Endothelial cell of umbilical vein (primary cell): Measurements from ENCODE around the gene LIMCH1. TPM values are rescaled to one million over a fixed set of nuclear protein-coding genes. Genes with fewer than 3 reads are reported as not detected.

Experiments used
- BruUV-seq: library from RNA; stranded (reverse); fragments of 400-500 nt; replicated peaks from 2 replicates; lab custom pipeline; 2021; lab: Mats Ljungman, UMichigan
- CTCF ChIA-PET: fragments of 300-600, 350-600 bp; sonication (Branson Sonifier 250); formaldehyde crosslinking; loops from one replicate; lab custom pipeline; 2021; ENCODE audit warnings: antibody characterized with exemption, inconsistent platforms; lab: Charles Lee
- POLR2A ChIA-PET: fragments of 300-600, 350-600 bp; sonication (Branson Sonifier 250); formaldehyde crosslinking; loops from one replicate; lab custom pipeline; 2021; ENCODE audit warnings: antibody characterized with exemption, inconsistent platforms; lab: Charles Lee
- DNase-seq: peaks from one replicate; pipeline ENCODE4 v3.0.0-alpha.2; 2011; ENCODE audit warnings: low read depth, low spot score
- FAIRE-seq: peaks from 2 replicates; lab custom pipeline; 2011; peaks lifted over from hg19 to GRCh38; lab: Jason Lieb, UNC
- H2AFZ ChIP-seq: 2 replicates; pipeline ENCODE4 v1.6.0; 2012; ENCODE audit warnings: low read depth, low read length, control low read depth, inconsistent platforms
- H3K27ac ChIP-seq: 2 replicates; pipeline ENCODE4 v1.5.1; 2011; ENCODE audit warnings: low read depth, mild to moderate bottlenecking, control low read depth, low read length, moderate library complexity; ENCODE audit not compliant: insufficient read depth
- H3K27me3 ChIP-seq, 2 experiments: 2 replicates each; pipeline versions ENCODE4 v1.6.0 to v1.6.1; 2011; ENCODE audit warnings: low read length in 2 of 2, mixed read lengths in 1 of 2; ENCODE audit not compliant: control insufficient read depth in 2 of 2, insufficient read depth in 2 of 2
- H3K36me3 ChIP-seq, 2 experiments: 2 replicates in 1 of 2; 3 replicates in 1 of 2; pipeline ENCODE4 v1.5.1; 2011; ENCODE audit warnings: low read length in 2 of 2, mild to moderate bottlenecking in 1 of 2, moderate library complexity in 1 of 2; ENCODE audit not compliant: control insufficient read depth in 2 of 2, insufficient read depth in 2 of 2; ENCODE audit errors: extremely low read depth in 1 of 2
- H3K4me1 ChIP-seq: 3 replicates; pipeline ENCODE4 v1.5.1; 2011; ENCODE audit warnings: mild to moderate bottlenecking, low read length; ENCODE audit not compliant: control insufficient read depth, insufficient read depth; ENCODE audit errors: extremely low read depth
- H3K4me2 ChIP-seq: 2 replicates; pipeline ENCODE4 v1.6.1; 2011; ENCODE audit warnings: low read length, control low read depth, mixed read lengths; ENCODE audit not compliant: insufficient read depth
- H3K4me3 ChIP-seq, 3 experiments: fragments of 200-600 bp in 1 of 3; sonication (generic), shearing (Covaris generic) in 1 of 3; replicated peaks in 1 of 3; 2 replicates each; pipeline ENCODE4 v1.5.1; 2011 to 2016; ENCODE audit warnings: control low read depth in 3 of 3, low read length in 3 of 3, mild to moderate bottlenecking in 2 of 3, inconsistent platforms in 1 of 3, low read depth in 1 of 3, moderate library complexity in 1 of 3; ENCODE audit not compliant: insufficient read depth in 1 of 3
- H3K79me2 ChIP-seq: 2 replicates; pipeline ENCODE4 v1.6.0; 2012; ENCODE audit warnings: low read length, inconsistent platforms; ENCODE audit not compliant: control insufficient read depth, insufficient read depth
- H3K9ac ChIP-seq: replicated peaks from 2 replicates; pipeline ENCODE3; 2011; ENCODE audit warnings: low read length, control low read depth; ENCODE audit not compliant: insufficient read depth; ENCODE audit errors: extremely low read depth
- H3K9me1 ChIP-seq: replicated peaks from 3 replicates; pipeline ENCODE4 v1.6.0; 2011; ENCODE audit warnings: mild to moderate bottlenecking, low read length; ENCODE audit not compliant: control insufficient read depth, insufficient read depth; ENCODE audit errors: extremely low read depth
- H3K9me3 ChIP-seq: replicated peaks from 2 replicates; pipeline ENCODE4 v1.5.1; 2012; ENCODE audit warnings: low read length, inconsistent platforms; ENCODE audit not compliant: control insufficient read depth, insufficient read depth
- H4K20me1 ChIP-seq: replicated peaks from 2 replicates; pipeline ENCODE3; 2011; ENCODE audit warnings: mild to moderate bottlenecking, low read length; ENCODE audit not compliant: control insufficient read depth, insufficient read depth; ENCODE audit errors: extremely low read depth
- EZH2 ChIP-seq: IDR thresholded peaks from 2 replicates; pipeline ENCODE4 v1.6.1; 2012; ENCODE audit warnings: borderline replicate concordance, low read depth, mild to moderate bottlenecking, moderate library complexity, low read length, inconsistent platforms; ENCODE audit not compliant: severe bottlenecking
- GATA2 ChIP-seq: IDR thresholded peaks from 2 replicates; pipeline ENCODE4 v1.7.0; 2011; ENCODE audit warnings: low read depth, mild to moderate bottlenecking, moderate library complexity, mixed read lengths, low read length; ENCODE audit not compliant: insufficient read length, insufficient read depth
- JUN ChIP-seq: IDR thresholded peaks from 2 replicates; pipeline ENCODE4 v1.6.1; 2011; ENCODE audit warnings: borderline replicate concordance, low read depth; ENCODE audit not compliant: insufficient read length, insufficient read depth
- POLR2A ChIP-seq: IDR thresholded peaks from 2 replicates; pipeline ENCODE4 v1.6.1; 2012; ENCODE audit warnings: low read depth, mild to moderate bottlenecking, control low read depth, low read length
- POLR2AphosphoS5 ChIP-seq: IDR thresholded peaks from 2 replicates; pipeline ENCODE4 v1.6.1; 2012; ENCODE audit warnings: low read depth, mild to moderate bottlenecking, control low read depth, low read length, moderate library complexity; ENCODE audit not compliant: insufficient read depth
- dilution Hi-C: fragments of 300-500 bp; cut with MboI; formaldehyde crosslinking; loops from one replicate; pipeline ENCODE4 v1.15.0; 2019; ENCODE audit warnings: low sequenced_read_pairs; ENCODE audit not compliant: extremely low pct_ligation_motif_present
- intact Hi-C: fragments of 100-400 bp; cut with micrococcal nuclease; formaldehyde crosslinking; loops from one replicate; pipeline ENCODE4 v1.10.0; 2022
- polyA plus RNA-seq, 4 experiments: library from polyadenylated mRNA; depleted of rRNA in 3 of 4; stranded (reverse) in 3 of 4; unstranded in 1 of 4; fragments of >200 nt; gene quantifications; 2 replicates each; pipeline versions ENCODE4 v1.2.1 to v1.2.3, GENCODE V29; 2011 to 2012; ENCODE audit warnings: missing spikeins in 1 of 4
- total RNA-seq: library from RNA; stranded (reverse); gene quantifications from 2 replicates; pipeline ENCODE4 v1.2.3, GENCODE V29; 2021
- TF ChIP-seq, protein P1 (sequence below): IDR thresholded peaks from 2 replicates; pipeline ENCODE4 v1.6.1; 2011; ENCODE audit not compliant: insufficient read depth, insufficient read length

LIMCH1 gene
- total and polyA plus RNA-seq, 2 donors (not counting 3 experiments of a cell fraction or from before 2014, with no cell fraction given): 14.3 to 32.8 TPM

DNA sequence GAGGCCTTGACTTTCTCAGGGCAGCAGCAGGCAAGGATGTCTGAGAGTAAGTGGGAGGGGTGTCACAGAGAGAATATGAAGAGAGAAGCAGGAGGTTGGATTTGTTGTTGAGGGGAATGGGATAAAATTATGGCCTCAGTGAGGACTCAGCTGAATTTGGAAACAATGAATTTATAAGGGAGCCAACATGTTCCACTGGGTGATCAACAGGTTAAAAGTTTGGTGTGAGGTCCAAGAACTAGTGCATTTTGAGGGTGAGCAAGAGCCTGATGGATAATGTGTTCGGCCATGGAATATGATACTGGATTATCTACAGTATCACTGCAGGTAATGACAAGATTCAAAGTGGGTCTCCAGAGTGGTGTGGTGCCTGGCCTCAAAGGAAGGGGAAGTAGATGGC is 33.5 kb downstream of the LIMCH1 start:
- H3K27ac ChIP-seq: no peak overlapping the region
- H3K36me3 ChIP-seq: no peaks in the 10 kb centered on the region
- H3K4me2 ChIP-seq: no peak overlapping the region
- H3K4me3 ChIP-seq: no peak overlapping the region
- peaks cover 30 to 40% of the 10 kb centered on the region in 2 experiments for H3K27me3 ChIP-seq
- BruUV-seq: no TSS peak
- TF ChIP-seq GATA2: no peak
- TF ChIP-seq POLR2A: no peak
- TF ChIP-seq, protein P1, sequence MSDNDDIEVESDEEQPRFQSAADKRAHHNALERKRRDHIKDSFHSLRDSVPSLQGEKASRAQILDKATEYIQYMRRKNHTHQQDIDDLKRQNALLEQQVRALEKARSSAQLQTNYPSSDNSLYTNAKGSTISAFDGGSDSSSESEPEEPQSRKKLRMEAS: no peak
- no peak for TF ChIP-seq EZH2
- TF ChIP-seq JUN: no peak
- H3K9me1 ChIP-seq: no peaks in the 10 kb centered on the region
- ChIA-PET POLR2A (no interaction called here), CTCF (no interaction called here)
- no peak overlapping the region for H3K9ac ChIP-seq
- DNase-seq (no peak), FAIRE-seq (no peak)
- no peaks in the 10 kb centered on the region for H3K4me1 ChIP-seq
- intact Hi-C loops: no loop called here
- H4K20me1 ChIP-seq: no peaks in the 10 kb centered on the region
- no peaks in the 10 kb centered on the region for H3K79me2 ChIP-seq
- no peaks in the 10 kb centered on the region for H3K9me3 ChIP-seq
- H2AFZ ChIP-seq: no peak overlapping the region
- dilution Hi-C loops: no loop called here

DNA sequence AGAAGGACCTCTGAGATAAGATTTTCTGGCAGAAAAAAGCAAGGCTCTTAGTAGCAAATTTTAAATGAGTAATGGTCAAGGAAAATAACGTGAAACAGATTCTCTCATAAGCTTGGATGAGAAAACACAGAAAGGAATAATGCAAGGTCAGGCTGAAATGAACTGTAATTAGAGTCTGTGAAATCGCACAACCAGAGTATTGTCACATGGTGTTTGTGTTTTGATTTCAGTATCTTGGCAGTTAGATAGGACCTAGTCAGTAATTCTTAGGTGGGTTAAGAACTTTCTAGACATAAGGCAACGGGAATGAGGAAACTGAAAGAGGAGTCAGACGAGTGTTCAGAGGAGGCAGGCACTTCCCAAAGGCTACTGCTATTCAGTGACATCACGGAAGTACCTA is 34.6 kb downstream of the LIMCH1 start:
- no peaks in the 10 kb centered on the region for H4K20me1 ChIP-seq
- FAIRE-seq (no peak), DNase-seq (peak; percentile 26)
- BruUV-seq: no TSS peak
- H3K27ac ChIP-seq: no peak overlapping the region
- ChIA-PET POLR2A (no interaction called here), CTCF (no interaction called here)
- no peaks in the 10 kb centered on the region for H3K9me1 ChIP-seq
- intact Hi-C loops: no loop called here
- H3K4me3 ChIP-seq: no peak overlapping the region
- TF ChIP-seq GATA2: no peak
- no peak for TF ChIP-seq POLR2AphosphoS5
- H2AFZ ChIP-seq: no peak overlapping the region
- no peak overlapping the region for H3K9ac ChIP-seq
- dilution Hi-C loops: no loop called here
- no peaks in the 10 kb centered on the region for H3K4me1 ChIP-seq
- no peak overlapping the region for H3K4me2 ChIP-seq
- H3K36me3 ChIP-seq: no peaks in the 10 kb centered on the region
- H3K27me3 ChIP-seq: peaks cover 30 to 40% of the 10 kb centered on the region in 2 experiments
- H3K9me3 ChIP-seq: no peaks in the 10 kb centered on the region
- no peaks in the 10 kb centered on the region for H3K79me2 ChIP-seq
